Measurements from ENCODE around the gene GRIA3.

DNA sequence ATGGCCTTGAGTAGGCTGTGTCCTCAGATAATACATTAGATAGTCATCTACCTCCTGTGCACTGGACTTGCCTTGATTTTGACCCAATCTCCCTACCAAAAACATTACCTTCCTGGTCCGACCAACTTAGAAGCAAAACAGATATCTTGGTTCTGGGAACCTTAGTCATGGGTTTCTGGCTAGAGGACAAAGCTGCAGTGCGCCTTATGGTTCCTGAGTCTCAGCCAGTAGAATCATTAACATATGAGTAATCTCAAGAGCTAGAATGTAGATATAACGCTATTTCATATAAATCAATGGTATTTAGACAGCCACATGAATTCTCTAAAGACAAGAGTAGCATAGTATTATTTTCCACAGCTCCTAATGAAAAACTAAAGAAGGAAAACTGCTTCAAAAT, 83.1 kb downstream of the GRIA3 start:
- no peak for TF ChIP-seq USF1 (CRISPR knock-in tag; IDR thresholded peaks at IDR 0.05)
- TF ChIP-seq, protein P1, sequence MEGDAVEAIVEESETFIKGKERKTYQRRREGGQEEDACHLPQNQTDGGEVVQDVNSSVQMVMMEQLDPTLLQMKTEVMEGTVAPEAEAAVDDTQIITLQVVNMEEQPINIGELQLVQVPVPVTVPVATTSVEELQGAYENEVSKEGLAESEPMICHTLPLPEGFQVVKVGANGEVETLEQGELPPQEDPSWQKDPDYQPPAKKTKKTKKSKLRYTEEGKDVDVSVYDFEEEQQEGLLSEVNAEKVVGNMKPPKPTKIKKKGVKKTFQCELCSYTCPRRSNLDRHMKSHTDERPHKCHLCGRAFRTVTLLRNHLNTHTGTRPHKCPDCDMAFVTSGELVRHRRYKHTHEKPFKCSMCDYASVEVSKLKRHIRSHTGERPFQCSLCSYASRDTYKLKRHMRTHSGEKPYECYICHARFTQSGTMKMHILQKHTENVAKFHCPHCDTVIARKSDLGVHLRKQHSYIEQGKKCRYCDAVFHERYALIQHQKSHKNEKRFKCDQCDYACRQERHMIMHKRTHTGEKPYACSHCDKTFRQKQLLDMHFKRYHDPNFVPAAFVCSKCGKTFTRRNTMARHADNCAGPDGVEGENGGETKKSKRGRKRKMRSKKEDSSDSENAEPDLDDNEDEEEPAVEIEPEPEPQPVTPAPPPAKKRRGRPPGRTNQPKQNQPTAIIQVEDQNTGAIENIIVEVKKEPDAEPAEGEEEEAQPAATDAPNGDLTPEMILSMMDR (IDR thresholded peaks at IDR 0.05), result no peak
- no peak for TF ChIP-seq HMGXB4 (CRISPR knock-in tag; IDR thresholded peaks at IDR 0.05)
- TF ChIP-seq SP1 (CRISPR knock-in tag; conservative IDR thresholded peaks at IDR 0.05), result no peak
- no peak for TF ChIP-seq FOXJ3 (CRISPR knock-in tag; IDR thresholded peaks at IDR 0.05; ENCODE audit: borderline replicate concordance)
- TF ChIP-seq ETV6 (CRISPR knock-in tag; IDR thresholded peaks at IDR 0.05), result no peak
